ENCODE data around the gene LRRFIP1. TPM values are rescaled to one million over a fixed set of nuclear protein-coding genes. Genes with fewer than 3 reads are reported as not detected.

The LRRFIP1 gene
- total and polyA plus RNA-seq, 2 of the 13 experiments (the other 11 are each of a cell fraction or from before 2014, with no cell fraction given), result 15.9 to 40.5 TPM

- TF ChIP-seq SNAPC5 (CRISPR knock-in tag; IDR thresholded peaks at IDR 0.05; ENCODE audit: borderline replicate concordance) (no peak), CBFB (CRISPR knock-in tag; IDR thresholded peaks at IDR 0.05) (peak; percentile 90), BRD4 (CRISPR knock-in tag; IDR thresholded peaks at IDR 0.05) (no peak; the same call in 1 of the 2 replicates), RBFOX2 (IDR thresholded peaks at IDR 0.05; ENCODE audit: low read depth, low read length) (no peak), RFX3 (CRISPR knock-in tag; IDR thresholded peaks at IDR 0.05) (no peak), RNF2 (conservative IDR thresholded peaks at IDR 0.05; ENCODE audit: low read depth) (no peak), SALL2 (CRISPR knock-in tag; IDR thresholded peaks at IDR 0.05) (no peak), YY1 (IDR thresholded peaks at IDR 0.05; ENCODE audit: insufficient read depth, insufficient replicate concordance, low read depth, low read length) (no peak), POLR2G (IDR thresholded peaks at IDR 0.05; ENCODE audit: low read depth, low read length) (no peak), ZNF883 (CRISPR knock-in tag; IDR thresholded peaks at IDR 0.05; ENCODE audit: not compliant biosample characterization) (no peak), ARID2 (CRISPR knock-in tag; IDR thresholded peaks at IDR 0.05; ENCODE audit: borderline replicate concordance) (peak; percentile 74; the same call in 1 of the 2 replicates), ARID4A (CRISPR knock-in tag; IDR thresholded peaks at IDR 0.05; ENCODE audit: borderline replicate concordance) (peak; percentile 89; the same call in 1 of the 2 replicates), CTCF (CRISPR knock-in tag; IDR thresholded peaks at IDR 0.05) (peak; percentile 61), ZNF737 (CRISPR knock-in tag; IDR thresholded peaks at IDR 0.05; ENCODE audit: borderline replicate concordance) (no peak), ZNF850 (CRISPR knock-in tag; conservative IDR thresholded peaks at IDR 0.05) (no peak), YEATS4 (CRISPR knock-in tag; IDR thresholded peaks at IDR 0.05; ENCODE audit: borderline replicate concordance) (peak; percentile 62; the same call in 1 of the 2 replicates), EP300 (IDR thresholded peaks at IDR 0.05; ENCODE audit: low read depth in 2 of 2, low read length in 2 of 2) (peak; percentile 88 to 96), EP300 (CRISPR knock-in tag; IDR thresholded peaks at IDR 0.05; ENCODE audit: borderline replicate concordance) (peak; percentile 96), MEF2D (CRISPR knock-in tag; IDR thresholded peaks at IDR 0.05) (peak; percentile 97), PITX1 (CRISPR knock-in tag; IDR thresholded peaks at IDR 0.05) (peak; percentile 93), GLI4 (CRISPR knock-in tag; IDR thresholded peaks at IDR 0.05; ENCODE audit: borderline replicate concordance) (no peak; the same call in 1 of the 2 replicates), ZNF512 (CRISPR knock-in tag; IDR thresholded peaks at IDR 0.05) (no peak), ZNF75D (CRISPR knock-in tag; IDR thresholded peaks at IDR 0.05; ENCODE audit: borderline replicate concordance) (no peak)
Observed at GRCh38 chr2:237614151-237614720, 13.2 kb upstream of the LRRFIP1 start (continued).

All from HepG2 (cell line).